ENCODE results near the gene KIF12. TPM values are rescaled to one million over a fixed set of nuclear protein-coding genes. Genes with fewer than 3 reads are reported as not detected.

Gene KIF12
- total RNA-seq, 1 donor, result not detected

- no peak overlapping the region for H3K4me3 ChIP-seq (ENCODE audit: low read depth, low read length)
- DNase-seq (ENCODE audit: low read depth), result no peak
- no peak for TF ChIP-seq CTCF (IDR thresholded peaks at IDR 0.05; ENCODE audit: insufficient read depth, low read depth, low read length)
These were observed 47.4 kb downstream of the KIF12 start for GRCh38 chr9:114051706-114052105.

- H3K4me3 ChIP-seq (ENCODE audit: low read depth, low read length), result no peak overlapping the region
- no peak for DNase-seq (ENCODE audit: low read depth)
- no peak for TF ChIP-seq CTCF (IDR thresholded peaks at IDR 0.05; ENCODE audit: insufficient read depth, low read depth, low read length)
These were observed 47.8 kb downstream of the KIF12 start for GRCh38 chr9:114051281-114051680.

GRCh38 chr9:114050646-114051045 is 48.4 kb downstream of the KIF12 start:
- H3K4me3 ChIP-seq (ENCODE audit: low read depth, low read length), result no peak overlapping the region
- TF ChIP-seq CTCF (IDR thresholded peaks at IDR 0.05; ENCODE audit: insufficient read depth, low read depth, low read length), result no peak
- DNase-seq (ENCODE audit: low read depth), result no peak

- no peak for TF ChIP-seq CTCF (IDR thresholded peaks at IDR 0.05; ENCODE audit: insufficient read depth, low read depth, low read length)
- H3K4me3 ChIP-seq (ENCODE audit: low read depth, low read length), result no peak overlapping the region
- no peak for DNase-seq (ENCODE audit: low read depth)
These were observed 48.9 kb downstream of the KIF12 start for GRCh38 chr9:114050226-114050568.

GRCh38 chr9:114049441-114050225 is 49.5 kb downstream of the KIF12 start:
- TF ChIP-seq CTCF (IDR thresholded peaks at IDR 0.05; ENCODE audit: insufficient read depth, low read depth, low read length), result no peak
- no peak overlapping the region for H3K4me3 ChIP-seq (ENCODE audit: low read depth, low read length)
- DNase-seq (ENCODE audit: low read depth), result no peak

- DNase-seq (ENCODE audit: low read depth), result no peak
These were observed 50.3 kb downstream of the KIF12 start for GRCh38 chr9:114048533-114049415.

More at GRCh38 chr9:114048533-114049415, 50.3 kb downstream of the KIF12 start:
- TF ChIP-seq CTCF (IDR thresholded peaks at IDR 0.05; ENCODE audit: insufficient read depth, low read depth, low read length), result no peak
- no peak overlapping the region for H3K4me3 ChIP-seq (ENCODE audit: low read depth, low read length)
